Liver (tissue), 9 donors: Measurements from ENCODE around the gene CFH. TPM values are rescaled to one million over a fixed set of nuclear protein-coding genes. Genes with fewer than 3 reads are reported as not detected.
"Not testable (repeated sequence)": the region's sequence is repeated elsewhere in the genome, so short reads cannot be mapped to it uniquely, and the experiment has no call there.

Experiments used
- DNase-seq: peaks from one replicate; pipeline ENCODE4 v3.0.0-alpha.2; 2017; ENCODE audit warnings: low spot score
- H3K27ac ChIP-seq, 2 donors: one replicate each; pipeline ENCODE4 v1.7.0; 2013; ENCODE audit warnings: inconsistent platforms in 2 of 2, low read length in 2 of 2, control low read depth in 1 of 2, low read depth in 1 of 2, mild to moderate bottlenecking in 1 of 2
- H3K27me3 ChIP-seq, 4 donors: one replicate each; pipeline versions ENCODE4 v1.6.1 to v1.7.0; 2013; ENCODE audit warnings: low read length in 3 of 4, inconsistent platforms in 1 of 4, mild to moderate bottlenecking in 1 of 4, moderate library complexity in 1 of 4; ENCODE audit not compliant: control insufficient read depth in 4 of 4, insufficient read depth in 4 of 4
- H3K36me3 ChIP-seq, 4 donors: one replicate each; pipeline versions ENCODE4 v1.6.1 to v1.7.0; 2013; ENCODE audit warnings: low read length in 3 of 4, mild to moderate bottlenecking in 3 of 4, low read depth in 1 of 4, moderate library complexity in 1 of 4; ENCODE audit not compliant: control insufficient read depth in 4 of 4, insufficient read depth in 3 of 4
- H3K4me1 ChIP-seq, 4 donors: one replicate each; pipeline versions ENCODE4 v1.6.1 to v1.7.0; 2013; ENCODE audit warnings: low read length in 3 of 4, mild to moderate bottlenecking in 3 of 4, moderate library complexity in 1 of 4; ENCODE audit not compliant: control insufficient read depth in 4 of 4, insufficient read depth in 4 of 4
- H3K4me3 ChIP-seq, 3 donors: one replicate each; pipeline versions ENCODE4 v1.6.1 to v1.7.0; 2013; ENCODE audit warnings: low read length in 3 of 3, control low read depth in 1 of 3, low read depth in 1 of 3, mild to moderate bottlenecking in 1 of 3
- H3K9ac ChIP-seq, 2 donors: one replicate each; pipeline ENCODE4 v1.7.0; 2013; ENCODE audit warnings: low read length in 2 of 2, mild to moderate bottlenecking in 2 of 2, moderate library complexity in 2 of 2, control low read depth in 1 of 2, low read depth in 1 of 2
- H3K9me3 ChIP-seq, 4 donors: one replicate each; pipeline versions ENCODE4 v1.6.1 to v1.7.0; 2013; ENCODE audit warnings: low read length in 3 of 4; ENCODE audit not compliant: control insufficient read depth in 4 of 4
- ATF3 ChIP-seq: IDR thresholded peaks from 2 replicates; pipeline ENCODE4 v1.6.1; 2016; ENCODE audit warnings: antibody characterized with exemption
- CTCF ChIP-seq: fragments of 150-350 bp; IDR thresholded peaks from 2 replicates; pipeline ENCODE4 v1.5.1; 2017; ENCODE audit warnings: improper control_type of control experiment, low read depth, low read length; ENCODE audit not compliant: missing input control
- EGR1 ChIP-seq, 2 donors: IDR thresholded peaks; 2 replicates each; pipeline ENCODE4 v1.6.1; 2016 to 2018; ENCODE audit warnings: antibody characterized with exemption in 2 of 2, low read depth in 2 of 2
- FOXA1 ChIP-seq: IDR thresholded peaks from 2 replicates; pipeline ENCODE4 v1.6.1; 2016; ENCODE audit warnings: antibody characterized with exemption
- FOXA2 ChIP-seq: IDR thresholded peaks from 2 replicates; pipeline ENCODE4 v1.6.1; 2016; ENCODE audit warnings: antibody characterized with exemption
- GABPA ChIP-seq, 2 donors: IDR thresholded peaks in 1 of 2; conservative IDR thresholded peaks in 1 of 2; 2 replicates each; pipeline ENCODE4 v1.6.1; 2016; ENCODE audit warnings: antibody characterized with exemption in 2 of 2, mild to moderate bottlenecking in 1 of 2, moderate library complexity in 1 of 2
- HNF4A ChIP-seq, 2 donors: conservative IDR thresholded peaks; 2 replicates each; pipeline ENCODE4 v1.6.1; 2016; ENCODE audit warnings: antibody characterized with exemption in 2 of 2, mild to moderate bottlenecking in 2 of 2
- HNF4G ChIP-seq: IDR thresholded peaks from 2 replicates; pipeline ENCODE4 v1.6.1; 2016; ENCODE audit warnings: antibody characterized with exemption
- JUND ChIP-seq, 2 donors: IDR thresholded peaks; 2 replicates each; pipeline ENCODE4 v1.6.1; 2016; ENCODE audit warnings: antibody characterized with exemption in 2 of 2
- NR2F2 ChIP-seq: IDR thresholded peaks from 2 replicates; pipeline ENCODE4 v1.6.1; 2016; ENCODE audit warnings: antibody characterized with exemption
- RAD21 ChIP-seq, 2 donors: IDR thresholded peaks; 2 replicates each; pipeline ENCODE4 v1.6.1; 2016; ENCODE audit warnings: antibody characterized with exemption in 2 of 2, mild to moderate bottlenecking in 2 of 2
- REST ChIP-seq: IDR thresholded peaks from 2 replicates; pipeline ENCODE4 v1.6.1; 2016; ENCODE audit warnings: antibody characterized with exemption, mild to moderate bottlenecking
- RXRA ChIP-seq, 2 donors: IDR thresholded peaks; 2 replicates each; pipeline ENCODE4 v1.6.1; 2017 to 2018; ENCODE audit warnings: antibody characterized with exemption in 2 of 2, mild to moderate bottlenecking in 1 of 2
- TAF1 ChIP-seq: conservative IDR thresholded peaks from 2 replicates; pipeline ENCODE4 v1.6.1; 2016; ENCODE audit warnings: antibody characterized with exemption, mild to moderate bottlenecking
- YY1 ChIP-seq: IDR thresholded peaks from 2 replicates; pipeline ENCODE4 v1.6.1; 2016; ENCODE audit warnings: antibody characterized with exemption, mild to moderate bottlenecking
- WGBS: extraction: QIAGEN DNeasy Blood & Tissue Kit; methylation state at CpG from one replicate; pipeline ENCODE4 v1.1.7; 2013; 5-methylcytosine and 5-hydroxymethylcytosine counted together
- polyA plus RNA-seq, 2 donors: library from polyadenylated mRNA; stranded (reverse) in 1 of 2; unstranded in 1 of 2; fragments of 200-250 nt in 1 of 2; fragments of >200 nt in 1 of 2; fragmentation: Nextera tagmentation in 1 of 2; extraction: Ambion mirVana in 1 of 2; gene quantifications; one replicate each; pipeline versions ENCODE4 v1.2.1 to v1.2.3, GENCODE V29; 2013 to 2015
- total RNA-seq, 2 donors: library from RNA; depleted of rRNA; stranded (reverse); fragments of >200 nt; gene quantifications; one replicate each; pipeline ENCODE4 v1.2.3, GENCODE V29; 2014
- TF ChIP-seq, protein P1 (sequence below): IDR thresholded peaks from 2 replicates; pipeline ENCODE4 v1.6.1; 2016; ENCODE audit warnings: antibody characterized with exemption
- donor health status: healthy.
- donor health status: healthy.
- donor health status: healthy.
- donor health status: healthy.
- donor health status: healthy.

Gene CFH
- total and polyA plus RNA-seq, 4 donors = 554 to 1,479 (median 782) TPM

GRCh38 chr1:196637606-196638005, 14.2 kb upstream of the CFH start:
- Histone ChIP-seq H3K4me1 (no peaks in the 10 kb centered on the region), H3K9ac (no peak overlapping the region), H3K27ac (no peak overlapping the region), H3K9me3 (no peaks in the 10 kb centered on the region), H3K27me3 (no peaks in the 10 kb centered on the region), H3K36me3 (no peaks in the 10 kb centered on the region), H3K4me3 (no peak overlapping the region)
- DNase-seq = no peak
- no peak for TF ChIP-seq RXRA (IDR thresholded peaks at IDR 0.05)
- no peak for TF ChIP-seq FOXA2
- no peak for TF ChIP-seq YY1
- TF ChIP-seq EGR1 (IDR thresholded peaks at IDR 0.05; ENCODE audit: low read depth in 2 of 2) = no peak
- no peak for TF ChIP-seq RAD21 (IDR thresholded peaks at IDR 0.05)
- no peak for TF ChIP-seq FOXA1
- no peak for TF ChIP-seq JUND (IDR thresholded peaks at IDR 0.05)
- no peak for TF ChIP-seq CTCF
- no peak for TF ChIP-seq ATF3
- no peak for TF ChIP-seq REST
- no peak for TF ChIP-seq HNF4A (conservative IDR thresholded peaks at IDR 0.05)
- no peak for TF ChIP-seq HNF4G
- TF ChIP-seq GABPA (IDR thresholded peaks at IDR 0.05 in 1 of 2, conservative IDR thresholded peaks at IDR 0.05 in 1 of 2) = no peak
- no peak for TF ChIP-seq NR2F2
- TF ChIP-seq, protein P1, sequence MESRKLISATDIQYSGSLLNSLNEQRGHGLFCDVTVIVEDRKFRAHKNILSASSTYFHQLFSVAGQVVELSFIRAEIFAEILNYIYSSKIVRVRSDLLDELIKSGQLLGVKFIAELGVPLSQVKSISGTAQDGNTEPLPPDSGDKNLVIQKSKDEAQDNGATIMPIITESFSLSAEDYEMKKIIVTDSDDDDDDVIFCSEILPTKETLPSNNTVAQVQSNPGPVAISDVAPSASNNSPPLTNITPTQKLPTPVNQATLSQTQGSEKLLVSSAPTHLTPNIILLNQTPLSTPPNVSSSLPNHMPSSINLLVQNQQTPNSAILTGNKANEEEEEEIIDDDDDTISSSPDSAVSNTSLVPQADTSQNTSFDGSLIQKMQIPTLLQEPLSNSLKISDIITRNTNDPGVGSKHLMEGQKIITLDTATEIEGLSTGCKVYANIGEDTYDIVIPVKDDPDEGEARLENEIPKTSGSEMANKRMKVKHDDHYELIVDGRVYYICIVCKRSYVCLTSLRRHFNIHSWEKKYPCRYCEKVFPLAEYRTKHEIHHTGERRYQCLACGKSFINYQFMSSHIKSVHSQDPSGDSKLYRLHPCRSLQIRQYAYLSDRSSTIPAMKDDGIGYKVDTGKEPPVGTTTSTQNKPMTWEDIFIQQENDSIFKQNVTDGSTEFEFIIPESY = no peak
- TF ChIP-seq TAF1 = no peak
- WGBS = 95% methylated on average over 6 of the region's 6 CpGs

- Histone ChIP-seq H3K4me3 (no peak overlapping the region), H3K27ac (no peak overlapping the region), H3K27me3 (no peaks in the 10 kb centered on the region), H3K36me3 (no peaks in the 10 kb centered on the region), H3K9me3 (no peaks in the 10 kb centered on the region), H3K4me1 (no peaks in the 10 kb centered on the region), H3K9ac (no peak overlapping the region)
- 96% methylated on average over 2 of the region's 2 CpGs for WGBS
- no peak for TF ChIP-seq NR2F2
- no peak for TF ChIP-seq RXRA (IDR thresholded peaks at IDR 0.05)
- no peak for TF ChIP-seq GABPA (IDR thresholded peaks at IDR 0.05 in 1 of 2, conservative IDR thresholded peaks at IDR 0.05 in 1 of 2)
- TF ChIP-seq REST = no peak
- no peak for TF ChIP-seq FOXA2
- DNase-seq = no peak
Observed at GRCh38 chr1:196638466-196638865, 13.4 kb upstream of the CFH start.

GRCh38 chr1:196639291-196639690, 12.6 kb upstream of the CFH start:
- not testable (repeated sequence) for H3K9ac ChIP-seq, H3K27me3 ChIP-seq, H3K36me3 ChIP-seq, H3K9me3 ChIP-seq, H3K4me3 ChIP-seq, H3K27ac ChIP-seq, DNase-seq, H3K4me1 ChIP-seq
- WGBS = 91% methylated on average over 5 of the region's 5 CpGs
